Chondrocyte (in vitro differentiated cells): ENCODE data around the gene XIST. TPM values are rescaled to one million over a fixed set of nuclear protein-coding genes. Genes with fewer than 3 reads are reported as not detected.
"Not testable (repeated sequence)": the region's sequence is repeated elsewhere in the genome, so short reads cannot be mapped to it uniquely, and the experiment has no call there.

Experiments
- DNase-seq: peaks from one replicate; pipeline ENCODE4 v3.0.0; 2021; ENCODE audit warnings: mixed read lengths, low spot score
- H3K27ac Mint-ChIP-seq: one replicate; pipeline ENCODE4 v1.8.0; 2021; ENCODE audit warnings: mild to moderate bottlenecking, moderate library complexity, mixed read lengths; ENCODE audit not compliant: unreplicated experiment
- H3K27me3 Mint-ChIP-seq: 2 replicates; pipeline ENCODE4 v1.8.0; 2021; ENCODE audit warnings: low read depth, mixed read lengths
- H3K36me3 Mint-ChIP-seq: 2 replicates; pipeline ENCODE4 v1.8.0; 2021; ENCODE audit warnings: low read depth, mixed read lengths
- H3K4me1 Mint-ChIP-seq: 2 replicates; pipeline ENCODE4 v1.8.0; 2021; ENCODE audit warnings: low read depth, mild to moderate bottlenecking, mixed read lengths
- H3K4me3 Mint-ChIP-seq: one replicate; pipeline ENCODE4 v1.8.0; 2021; ENCODE audit warnings: mild to moderate bottlenecking, moderate library complexity, mixed read lengths; ENCODE audit not compliant: unreplicated experiment
- H3K9me3 Mint-ChIP-seq: 2 replicates; pipeline ENCODE4 v1.8.0; 2021; ENCODE audit warnings: low read depth, mixed read lengths
- total RNA-seq: library from RNA; stranded (reverse); gene quantifications from 3 replicates; pipeline ENCODE4 v1.2.1, GENCODE V29; 2021
- TF ChIP-seq, protein P1 (sequence below): fragments of 200-600 bp; sonication (generic); IDR thresholded peaks from 2 replicates; pipeline ENCODE4 v1.5.0; 2021; ENCODE audit warnings: antibody characterized with exemption, mild to moderate bottlenecking, moderate library complexity

The XIST gene
- total RNA-seq, 1 donor from 2014 or later, result not detected

- DNase-seq, result no peak
- Mint-ChIP-seq H3K36me3 (no peaks in the 10 kb centered on the region), H3K9me3 (no peaks in the 10 kb centered on the region), H3K4me3 (no peak overlapping the region), H3K4me1 (no peaks in the 10 kb centered on the region), H3K27me3 (peaks cover 18% of the 10 kb centered on the region), H3K27ac (no peak overlapping the region)
- TF ChIP-seq, protein P1, sequence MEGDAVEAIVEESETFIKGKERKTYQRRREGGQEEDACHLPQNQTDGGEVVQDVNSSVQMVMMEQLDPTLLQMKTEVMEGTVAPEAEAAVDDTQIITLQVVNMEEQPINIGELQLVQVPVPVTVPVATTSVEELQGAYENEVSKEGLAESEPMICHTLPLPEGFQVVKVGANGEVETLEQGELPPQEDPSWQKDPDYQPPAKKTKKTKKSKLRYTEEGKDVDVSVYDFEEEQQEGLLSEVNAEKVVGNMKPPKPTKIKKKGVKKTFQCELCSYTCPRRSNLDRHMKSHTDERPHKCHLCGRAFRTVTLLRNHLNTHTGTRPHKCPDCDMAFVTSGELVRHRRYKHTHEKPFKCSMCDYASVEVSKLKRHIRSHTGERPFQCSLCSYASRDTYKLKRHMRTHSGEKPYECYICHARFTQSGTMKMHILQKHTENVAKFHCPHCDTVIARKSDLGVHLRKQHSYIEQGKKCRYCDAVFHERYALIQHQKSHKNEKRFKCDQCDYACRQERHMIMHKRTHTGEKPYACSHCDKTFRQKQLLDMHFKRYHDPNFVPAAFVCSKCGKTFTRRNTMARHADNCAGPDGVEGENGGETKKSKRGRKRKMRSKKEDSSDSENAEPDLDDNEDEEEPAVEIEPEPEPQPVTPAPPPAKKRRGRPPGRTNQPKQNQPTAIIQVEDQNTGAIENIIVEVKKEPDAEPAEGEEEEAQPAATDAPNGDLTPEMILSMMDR, result no peak
Measured at GRCh38 chrX:73825569-73825968, 26.9 kb downstream of the XIST start.

- Mint-ChIP-seq H3K9me3 (no peaks in the 10 kb centered on the region), H3K36me3 (no peaks in the 10 kb centered on the region), H3K27ac (no peak overlapping the region), H3K4me1 (no peaks in the 10 kb centered on the region), H3K4me3 (no peak overlapping the region), H3K27me3 (peaks cover 18% of the 10 kb centered on the region)
- DNase-seq, result no peak
- TF ChIP-seq, protein P1, result no peak
Measured at GRCh38 chrX:73823473-73824004, 29.0 kb downstream of the XIST start.

GRCh38 chrX:73822775-73823174 is 29.7 kb downstream of the XIST start:
- TF ChIP-seq, protein P1, result no peak
- DNase-seq, result no peak
- H3K36me3 Mint-ChIP-seq, result no peaks in the 10 kb centered on the region
- no peaks in the 10 kb centered on the region for H3K9me3 Mint-ChIP-seq
- no peak overlapping the region for H3K4me3 Mint-ChIP-seq
- H3K27me3 Mint-ChIP-seq, result peaks cover 17% of the 10 kb centered on the region
- no peak overlapping the region for H3K27ac Mint-ChIP-seq
- H3K4me1 Mint-ChIP-seq, result no peaks in the 10 kb centered on the region

DNA sequence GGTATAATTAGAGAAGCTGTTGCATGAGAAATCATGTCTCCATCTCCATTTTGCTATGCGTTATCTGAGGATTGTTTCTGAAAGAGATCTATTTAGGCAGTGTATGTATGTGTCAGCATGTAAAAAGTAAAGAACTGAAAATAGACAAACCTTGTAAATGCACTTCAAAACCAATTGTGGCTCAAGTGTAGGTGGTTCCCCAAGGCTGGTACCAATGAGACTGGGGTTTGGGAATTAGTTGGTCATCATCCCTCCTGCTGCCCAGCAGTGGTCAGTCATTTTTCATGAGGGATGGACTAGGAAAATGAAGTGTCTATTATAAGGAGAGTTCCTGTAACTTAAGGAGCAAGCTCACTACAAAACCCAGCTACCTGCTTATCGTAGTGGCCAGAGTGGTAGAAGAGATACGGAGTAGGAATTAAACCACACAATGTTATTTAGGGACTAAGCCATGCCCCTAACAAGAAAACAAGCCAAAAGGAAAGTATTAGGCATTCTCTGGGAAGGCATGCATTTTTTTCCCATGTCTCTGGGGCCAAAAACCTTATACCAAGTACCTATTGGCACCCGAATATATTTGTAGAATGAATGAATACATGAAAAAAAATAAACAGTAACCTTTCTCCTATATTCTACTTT is 30.5 kb downstream of the XIST start:
- Mint-ChIP-seq H3K27ac (no peak overlapping the region), H3K4me3 (no peak overlapping the region), H3K9me3 (no peaks in the 10 kb centered on the region), H3K27me3 (peaks cover 11% of the 10 kb centered on the region), H3K36me3 (no peaks in the 10 kb centered on the region), H3K4me1 (no peaks in the 10 kb centered on the region)
- TF ChIP-seq, protein P1, result no peak
- DNase-seq, result no peak

- peaks cover 10% of the 10 kb centered on the region for H3K27me3 Mint-ChIP-seq
- not testable (repeated sequence) for H3K4me3 Mint-ChIP-seq, H3K9me3 Mint-ChIP-seq, H3K27ac Mint-ChIP-seq, H3K4me1 Mint-ChIP-seq, DNase-seq, H3K36me3 Mint-ChIP-seq
Measured at GRCh38 chrX:73819864-73820558, 32.5 kb downstream of the XIST start.
